Retinal pigment epithelial cell (primary cell): ENCODE results near the gene VPS35.

Experiments
- DNase-seq: peaks from one replicate; pipeline ENCODE4 v3.0.0-alpha.2; 2010; ENCODE audit warnings: low read depth
- H3K4me3 ChIP-seq: 2 replicates; pipeline ENCODE4 v1.5.1; 2011; ENCODE audit warnings: mild to moderate bottlenecking, low read length, control low read depth, moderate library complexity
- CTCF ChIP-seq: conservative IDR thresholded peaks from 2 replicates; pipeline ENCODE4 v1.5.1; 2011; ENCODE audit warnings: low read depth, low read length, control low read depth, inconsistent platforms

VPS35 gene

GRCh38 chr16:46662123-46662522 is 26.9 kb downstream of the VPS35 start:
- H3K4me3 ChIP-seq = no peak overlapping the region
- DNase-seq = no peak
- TF ChIP-seq CTCF = no peak

GRCh38 chr16:46658925-46659324 is 30.1 kb downstream of the VPS35 start:
- no peak for TF ChIP-seq CTCF
- no peak overlapping the region for H3K4me3 ChIP-seq
- DNase-seq = no peak

- no peak overlapping the region for H3K4me3 ChIP-seq
- TF ChIP-seq CTCF = no peak
- no peak for DNase-seq
These were observed 37.7 kb downstream of the VPS35 start for GRCh38 chr16:46651305-46651704.

GRCh38 chr16:46650254-46650623 is 38.7 kb downstream of the VPS35 start:
- H3K4me3 ChIP-seq = no peak overlapping the region
- no peak for DNase-seq
- TF ChIP-seq CTCF = no peak

- H3K4me3 ChIP-seq = no peak overlapping the region
- TF ChIP-seq CTCF = no peak
- no peak for DNase-seq
These were observed 39.3 kb downstream of the VPS35 start for GRCh38 chr16:46649588-46650253.

- no peak overlapping the region for H3K4me3 ChIP-seq
- no peak for DNase-seq
- TF ChIP-seq CTCF = no peak
These were observed 40.3 kb downstream of the VPS35 start for GRCh38 chr16:46648656-46649055.
